NCI-H82 treated with DMSO at 0.1 percent for 48 hours (cell line): ENCODE measurements around the gene ZNF296.

Experiments used
- DNase-seq: peaks from one replicate; lab custom pipeline; 2025; ENCODE audit not compliant: unreplicated experiment; lab: John Stamatoyannopoulos, UW

Gene ZNF296

DNA sequence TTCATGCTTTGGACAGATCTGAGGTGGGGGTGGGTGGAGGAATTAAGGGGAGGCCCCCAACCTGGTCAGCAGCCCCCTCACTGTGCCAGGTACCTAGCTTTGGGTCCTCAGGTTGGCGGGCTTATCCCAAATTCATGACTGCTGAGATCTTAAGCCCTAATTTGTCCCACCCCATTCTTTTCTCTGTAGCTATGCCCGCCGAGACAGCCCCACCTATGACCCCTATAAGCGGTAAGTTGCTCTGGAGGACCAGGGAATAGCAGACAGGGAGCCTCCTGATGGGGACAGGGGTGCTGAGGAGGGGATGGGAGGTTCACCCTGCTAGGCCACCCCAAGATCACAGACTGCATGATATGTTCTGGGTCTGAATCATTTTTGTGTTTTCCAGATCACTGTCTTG, 14.3 kb downstream of the ZNF296 start:
- no peak for DNase-seq

- peak; percentile 51 for DNase-seq
Measured at GRCh38 chr19:45059258-45059965, 16.9 kb downstream of the ZNF296 start.

DNA sequence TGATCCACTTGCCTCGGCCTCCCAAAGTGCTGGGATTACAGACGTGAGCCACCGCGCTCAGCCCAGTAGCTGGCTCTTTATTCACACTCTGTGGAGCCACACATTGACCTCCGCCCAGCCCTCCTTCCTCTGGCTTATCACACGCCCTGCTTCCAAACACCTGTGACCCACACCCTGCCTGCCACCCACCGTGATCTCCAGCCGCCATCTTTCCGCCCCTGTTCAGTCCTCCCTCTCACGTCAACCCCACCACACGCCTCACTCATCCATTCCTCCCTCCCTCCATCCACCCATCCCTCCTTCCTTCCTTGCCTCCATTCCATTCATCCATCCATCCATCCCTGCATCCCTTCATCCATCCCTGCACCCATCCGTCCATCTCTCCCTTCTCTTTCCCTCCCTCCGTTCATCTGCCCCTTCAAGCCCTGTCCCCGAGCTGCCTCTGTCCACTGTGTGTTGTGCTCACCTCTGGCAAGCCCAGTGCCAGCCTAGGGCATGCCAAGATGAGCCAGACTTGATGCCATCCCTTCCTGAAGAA, 17.6 kb downstream of the ZNF296 start:
- no peak for DNase-seq

DNA sequence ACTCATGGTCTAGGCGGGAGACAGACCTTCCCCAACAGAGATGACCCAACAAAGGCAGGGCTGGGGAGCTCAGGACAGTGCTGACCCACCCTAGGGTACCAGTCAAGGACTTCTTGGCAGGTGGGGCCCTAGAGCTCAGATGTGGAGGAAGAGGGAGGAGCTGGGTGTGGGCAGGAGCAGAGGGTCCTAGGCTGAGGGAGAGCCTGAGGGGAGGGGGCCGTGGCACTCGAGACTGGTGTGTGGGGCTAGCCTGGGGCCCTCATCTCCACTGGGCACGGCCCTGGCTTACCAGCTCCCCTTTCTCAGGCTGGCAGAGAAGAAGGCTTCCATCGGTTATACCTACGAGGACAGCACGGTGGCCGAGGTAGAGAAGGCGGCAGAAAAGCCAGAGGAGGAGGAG, 18.8 kb downstream of the ZNF296 start:
- no peak for DNase-seq

DNA sequence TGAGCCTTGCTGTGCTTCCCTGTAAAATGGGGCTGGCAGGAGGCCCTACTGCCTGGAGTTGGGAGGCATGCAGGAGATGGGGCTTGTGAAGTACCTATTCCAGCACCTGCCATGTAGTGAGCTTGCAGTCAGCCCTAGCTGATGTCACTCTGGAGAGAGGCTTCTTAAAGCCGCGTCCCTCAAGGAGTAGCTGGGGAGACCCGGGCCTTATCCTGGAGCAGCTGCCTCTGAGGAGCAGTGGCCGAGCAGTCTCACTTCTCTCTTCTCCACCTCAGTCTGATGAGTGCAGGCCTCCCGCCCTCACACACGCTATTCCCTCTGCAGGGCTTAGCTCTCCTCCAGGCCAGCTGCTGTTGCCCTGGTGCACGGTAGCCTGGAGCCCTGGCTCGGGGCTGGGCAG, 19.4 kb downstream of the ZNF296 start:
- DNase-seq, result no peak

GRCh38 chr19:45051929-45052579, 24.2 kb downstream of the ZNF296 start:
- DNase-seq, result no peak

- no peak for DNase-seq
Measured at GRCh38 chr19:45050036-45050435, 26.2 kb downstream of the ZNF296 start.

DNA sequence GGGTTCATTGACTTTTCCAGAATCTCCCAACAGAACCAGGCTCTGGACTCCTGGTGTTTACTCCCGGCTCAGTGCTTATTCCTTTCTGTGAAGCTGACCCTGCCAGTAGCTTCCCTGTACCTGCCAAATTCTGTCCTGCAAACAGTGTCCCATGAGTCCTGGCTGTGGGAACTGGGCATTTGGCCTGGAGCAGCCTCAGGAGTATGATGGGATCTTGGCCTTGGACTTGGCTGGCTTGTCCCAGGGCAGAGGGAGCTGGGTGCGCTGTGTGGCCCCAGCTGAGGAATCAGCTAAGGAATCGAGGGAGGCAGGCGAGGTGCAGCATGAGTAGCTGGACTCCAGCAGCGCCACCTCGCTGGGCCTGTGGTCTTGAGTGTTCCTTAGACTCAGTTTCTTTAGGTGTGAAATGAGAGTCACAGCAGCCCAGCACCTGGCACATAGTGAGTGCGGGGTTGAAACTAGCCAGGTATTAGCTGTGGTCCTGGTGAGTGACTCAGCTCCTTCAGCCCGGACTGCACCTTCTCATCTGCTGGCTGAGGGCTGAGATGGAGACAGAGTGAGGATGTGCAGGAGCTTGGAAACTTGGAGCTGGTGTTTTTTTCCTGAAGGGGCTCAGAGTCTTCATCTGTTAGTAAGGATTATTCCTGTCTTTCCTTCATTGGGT, 27.1 kb downstream of the ZNF296 start:
- DNase-seq, result no peak

DNA sequence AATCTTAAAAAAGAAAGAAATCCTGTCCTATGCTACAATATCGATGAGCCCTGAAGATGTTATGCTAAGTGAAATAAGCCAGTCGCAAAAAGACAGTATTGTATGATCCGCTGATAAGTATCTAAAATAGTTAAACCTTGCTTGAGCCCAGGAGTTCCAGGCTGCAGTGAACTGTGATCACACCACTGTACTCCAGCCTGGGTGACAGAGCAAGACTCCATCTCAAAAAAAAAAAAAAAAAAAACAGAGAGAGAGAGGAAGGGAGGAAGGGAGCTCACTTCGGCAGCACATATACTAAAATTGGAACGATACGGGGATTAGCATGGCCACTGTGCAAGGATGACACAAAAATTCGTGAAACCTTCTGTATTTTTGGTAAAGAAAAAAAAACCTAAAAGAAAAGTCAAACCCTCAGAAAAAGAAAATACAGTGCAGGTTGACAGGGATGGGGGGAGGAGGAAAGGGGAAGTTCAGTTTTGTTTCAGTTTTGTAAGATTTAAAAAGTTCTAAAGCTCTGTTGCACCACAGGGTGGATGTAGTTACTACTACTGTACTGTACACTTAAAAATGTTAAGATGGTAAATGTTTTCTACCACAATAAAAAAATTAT, 29.0 kb downstream of the ZNF296 start:
- no peak for DNase-seq

- DNase-seq, result no peak
Measured at GRCh38 chr19:45046355-45046754, 29.9 kb downstream of the ZNF296 start.

GRCh38 chr19:45045671-45046353, 30.5 kb downstream of the ZNF296 start:
- DNase-seq, result no peak

- no peak for DNase-seq
Measured at GRCh38 chr19:45041125-45041524, 35.2 kb downstream of the ZNF296 start.

- DNase-seq, result no peak
Measured at GRCh38 chr19:45040059-45040771, 36.1 kb downstream of the ZNF296 start.

DNA sequence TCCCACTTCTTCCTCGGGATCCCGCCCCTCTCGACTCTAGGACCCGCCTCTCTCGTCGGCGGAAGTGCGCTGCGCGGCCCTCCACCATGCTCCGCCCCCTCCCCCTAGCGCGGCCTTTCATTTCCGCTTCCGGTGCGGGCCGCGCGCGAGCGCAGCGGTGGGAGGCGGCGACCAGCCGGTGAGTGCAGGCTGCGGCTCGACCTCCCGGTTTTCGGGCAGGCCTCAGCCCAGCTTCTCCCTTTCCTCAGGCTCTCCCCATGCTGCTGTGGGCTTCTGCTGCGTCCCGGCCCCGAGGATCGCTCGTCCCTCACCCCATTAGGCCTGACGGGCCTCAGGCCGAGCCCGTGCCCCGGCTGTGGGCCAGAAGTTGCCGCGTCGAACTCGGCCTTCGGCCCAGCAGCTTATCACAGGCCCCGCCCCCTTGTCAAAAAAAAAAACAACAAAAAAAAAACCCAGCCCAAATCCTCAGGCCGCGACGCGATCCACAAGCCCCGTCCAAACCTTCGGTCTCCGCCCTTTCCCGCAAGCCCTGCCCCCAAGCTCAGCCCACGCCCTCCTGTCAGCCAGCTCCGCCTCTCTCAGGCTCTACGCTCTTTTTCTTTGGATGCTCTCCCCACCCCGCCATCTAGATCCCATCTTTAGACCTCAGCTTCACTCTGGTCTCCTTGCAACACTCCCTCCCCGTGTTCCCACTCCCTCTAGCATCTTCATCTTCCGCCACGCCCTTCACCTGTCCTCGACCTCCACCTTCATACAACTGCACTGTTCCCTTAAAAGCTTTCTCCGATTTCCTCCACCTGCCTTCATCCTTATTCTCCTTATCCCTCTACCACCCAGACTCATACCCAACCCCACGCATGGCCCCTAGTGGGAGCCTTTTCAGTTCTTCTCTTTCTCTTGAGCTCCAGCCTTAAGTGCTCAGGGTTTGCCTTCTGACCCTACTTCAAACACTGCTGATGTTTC, 37.1 kb downstream of the ZNF296 start, which contains the start of gene CLASRP:
Gene CLASRP (plus strand): TSS at position 115 of the 963 bp plus-strand sequence. CDS start 1,168 bp downstream, outside the sequence.
- peak; percentile 77 for DNase-seq

GRCh38 chr19:45037393-45038169, 38.7 kb downstream of the ZNF296 start:
- DNase-seq, result no peak

DNA sequence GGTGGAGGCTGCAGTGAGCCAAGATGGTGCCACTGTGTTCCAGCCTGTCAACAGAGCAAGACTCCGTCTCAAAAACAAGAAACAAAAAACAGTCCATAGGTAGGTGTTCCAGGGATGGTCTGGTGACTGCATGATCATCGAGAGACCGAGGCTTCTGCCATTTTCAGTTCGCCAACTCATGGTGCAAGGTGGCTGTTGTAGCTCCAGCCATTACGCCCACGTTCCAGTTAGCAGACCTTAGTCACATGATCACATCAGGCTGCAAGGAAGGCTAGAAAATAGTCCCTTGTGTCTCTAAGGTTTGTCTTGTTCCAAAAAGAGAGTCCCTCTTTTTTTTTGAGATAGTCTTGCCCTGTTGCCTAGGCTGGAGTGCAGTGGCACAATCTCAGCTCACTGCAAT, 40.5 kb downstream of the ZNF296 start:
- no peak for DNase-seq

- DNase-seq, result no peak
Measured at GRCh38 chr19:45032421-45032820, 43.9 kb downstream of the ZNF296 start.

- no peak for DNase-seq
Measured at GRCh38 chr19:45030825-45031224, 45.5 kb downstream of the ZNF296 start.
